NCI-H526 (cell line): Measurements from ENCODE around the gene RASGRF1.
A peak's percentile ranks its signal among the peaks of the same experiment; 100 is the strongest.
"Not testable (repeated sequence)": the region's sequence is repeated elsewhere in the genome, so short reads cannot be mapped to it uniquely, and the experiment has no call there.

Experiments used
- DNase-seq, 2 experiments: peaks; one replicate each; lab custom pipeline; 2025; lab: John Stamatoyannopoulos, UW

The RASGRF1 gene, protein sequence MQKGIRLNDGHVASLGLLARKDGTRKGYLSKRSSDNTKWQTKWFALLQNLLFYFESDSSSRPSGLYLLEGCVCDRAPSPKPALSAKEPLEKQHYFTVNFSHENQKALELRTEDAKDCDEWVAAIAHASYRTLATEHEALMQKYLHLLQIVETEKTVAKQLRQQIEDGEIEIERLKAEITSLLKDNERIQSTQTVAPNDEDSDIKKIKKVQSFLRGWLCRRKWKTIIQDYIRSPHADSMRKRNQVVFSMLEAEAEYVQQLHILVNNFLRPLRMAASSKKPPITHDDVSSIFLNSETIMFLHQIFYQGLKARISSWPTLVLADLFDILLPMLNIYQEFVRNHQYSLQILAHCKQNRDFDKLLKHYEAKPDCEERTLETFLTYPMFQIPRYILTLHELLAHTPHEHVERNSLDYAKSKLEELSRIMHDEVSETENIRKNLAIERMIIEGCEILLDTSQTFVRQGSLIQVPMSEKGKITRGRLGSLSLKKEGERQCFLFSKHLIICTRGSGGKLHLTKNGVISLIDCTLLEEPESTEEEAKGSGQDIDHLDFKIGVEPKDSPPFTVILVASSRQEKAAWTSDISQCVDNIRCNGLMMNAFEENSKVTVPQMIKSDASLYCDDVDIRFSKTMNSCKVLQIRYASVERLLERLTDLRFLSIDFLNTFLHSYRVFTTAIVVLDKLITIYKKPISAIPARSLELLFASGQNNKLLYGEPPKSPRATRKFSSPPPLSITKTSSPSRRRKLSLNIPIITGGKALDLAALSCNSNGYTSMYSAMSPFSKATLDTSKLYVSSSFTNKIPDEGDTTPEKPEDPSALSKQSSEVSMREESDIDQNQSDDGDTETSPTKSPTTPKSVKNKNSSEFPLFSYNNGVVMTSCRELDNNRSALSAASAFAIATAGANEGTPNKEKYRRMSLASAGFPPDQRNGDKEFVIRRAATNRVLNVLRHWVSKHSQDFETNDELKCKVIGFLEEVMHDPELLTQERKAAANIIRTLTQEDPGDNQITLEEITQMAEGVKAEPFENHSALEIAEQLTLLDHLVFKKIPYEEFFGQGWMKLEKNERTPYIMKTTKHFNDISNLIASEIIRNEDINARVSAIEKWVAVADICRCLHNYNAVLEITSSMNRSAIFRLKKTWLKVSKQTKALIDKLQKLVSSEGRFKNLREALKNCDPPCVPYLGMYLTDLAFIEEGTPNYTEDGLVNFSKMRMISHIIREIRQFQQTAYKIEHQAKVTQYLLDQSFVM (N-terminal part only)

DNA sequence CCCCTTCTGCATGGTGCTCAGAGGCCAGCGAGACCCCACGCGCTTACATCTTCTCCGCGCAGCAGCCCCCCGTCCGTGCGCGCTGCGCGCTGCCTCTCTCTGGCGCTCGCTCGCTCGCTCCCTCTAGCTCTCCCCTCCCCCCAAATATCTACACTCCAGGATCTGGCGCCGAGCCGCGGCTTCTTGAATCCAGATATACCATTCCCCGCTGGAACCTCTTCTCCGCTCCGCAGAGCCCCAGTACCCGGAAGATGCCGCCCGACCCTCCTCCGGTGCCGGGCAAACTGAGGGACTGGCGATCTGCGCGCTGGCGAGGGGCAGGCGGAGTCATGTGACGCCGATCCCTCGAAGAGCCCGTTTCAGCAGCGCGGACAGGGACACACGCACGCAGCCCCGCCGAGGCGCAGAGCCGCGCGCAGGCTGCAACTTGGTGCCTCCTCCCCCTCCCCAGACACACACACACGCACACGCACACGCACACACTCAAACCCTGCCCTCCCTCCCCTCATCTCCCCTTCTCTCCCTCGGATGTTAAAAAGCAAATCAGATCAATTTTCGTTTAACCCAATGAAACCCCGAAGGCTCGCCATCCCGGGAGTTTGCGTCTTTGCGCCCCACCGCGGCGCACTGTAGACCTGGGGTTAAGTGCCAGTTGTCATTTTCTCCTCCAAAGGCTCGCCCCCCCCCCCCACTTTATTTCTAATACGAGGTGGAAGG, at the start of gene RASGRF1:
Gene RASGRF1, minus strand, starts transcription at position 294 of the 717 bp plus-strand sequence. Its CDS starts 282 bp downstream, at position 12.
- DNase-seq: peak in 1 of 2 experiments; percentile 52

- DNase-seq: no peak
Observed at GRCh38 chr15:79136434-79137046, 46.0 kb upstream of the RASGRF1 start.

- DNase-seq: no peak
Observed at GRCh38 chr15:79133309-79133708, 42.7 kb upstream of the RASGRF1 start.

DNA sequence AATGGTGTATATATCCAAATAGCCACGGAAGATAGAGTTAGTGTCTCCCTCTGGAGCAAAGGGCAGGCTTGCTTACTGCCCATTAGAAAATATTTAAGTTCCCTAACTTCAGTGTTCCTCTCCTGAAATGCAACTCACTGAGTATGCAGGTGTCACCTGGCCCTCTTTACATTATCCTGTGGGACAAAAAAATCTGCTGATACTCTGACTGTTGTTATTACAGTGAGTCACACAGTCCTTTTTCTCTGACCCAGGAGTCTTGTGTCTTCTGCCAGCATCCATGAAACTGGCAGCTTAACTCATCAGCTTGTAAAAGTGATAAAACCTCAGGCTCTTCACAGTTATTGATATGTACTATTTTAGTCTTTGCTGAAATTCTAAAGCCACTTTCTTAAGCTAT, 42.2 kb upstream of the RASGRF1 start:
- no peak for DNase-seq

DNA sequence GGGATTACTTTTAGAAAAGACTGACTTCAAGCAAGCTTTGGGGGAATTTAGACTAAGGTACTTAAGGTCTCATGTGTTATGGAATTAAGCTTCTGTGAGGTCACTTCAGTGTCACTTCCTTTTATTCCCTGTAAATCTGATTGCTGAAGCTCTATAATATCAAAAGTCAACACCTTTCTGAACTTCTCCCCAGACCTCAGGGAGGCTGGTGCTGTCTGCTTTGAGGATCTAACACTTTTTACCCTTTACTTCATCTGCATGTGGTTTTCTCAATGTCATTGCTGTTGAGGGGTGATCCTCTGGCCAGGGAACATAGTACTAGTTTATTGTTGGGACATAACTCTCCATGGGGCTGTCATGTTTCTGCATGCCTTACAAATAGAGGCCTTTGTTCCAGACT, 41.8 kb upstream of the RASGRF1 start:
- no peak for DNase-seq

DNA sequence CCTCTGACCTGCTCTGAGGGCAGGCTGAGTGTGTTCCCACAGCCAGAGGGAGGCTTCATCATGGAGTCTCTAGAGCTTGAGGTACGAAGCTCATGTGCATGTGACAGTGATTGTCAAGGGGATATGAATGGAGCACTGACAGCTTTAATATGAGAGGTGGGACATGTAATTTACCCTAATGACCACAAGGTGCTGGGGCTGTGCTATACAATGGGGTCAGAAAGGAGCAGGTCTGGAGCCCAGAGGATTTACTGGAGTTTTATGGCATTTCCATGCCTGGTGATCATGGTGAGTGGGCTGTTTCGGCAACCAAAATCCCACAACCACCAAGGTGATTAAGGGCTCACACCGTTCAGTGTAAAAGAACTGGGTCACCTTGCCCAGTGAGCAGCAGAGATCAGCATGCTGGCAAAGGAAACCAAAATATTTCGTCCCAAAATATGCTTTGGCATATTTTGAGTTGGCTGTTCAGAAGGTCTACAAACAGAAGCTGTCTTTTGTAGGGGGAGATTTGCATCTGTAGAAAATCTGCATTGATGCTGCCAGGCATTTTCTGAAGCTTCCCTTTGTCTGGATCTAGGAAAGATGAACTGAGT, 40.1 kb upstream of the RASGRF1 start:
- peak; percentile 5 to 8 for DNase-seq

DNA sequence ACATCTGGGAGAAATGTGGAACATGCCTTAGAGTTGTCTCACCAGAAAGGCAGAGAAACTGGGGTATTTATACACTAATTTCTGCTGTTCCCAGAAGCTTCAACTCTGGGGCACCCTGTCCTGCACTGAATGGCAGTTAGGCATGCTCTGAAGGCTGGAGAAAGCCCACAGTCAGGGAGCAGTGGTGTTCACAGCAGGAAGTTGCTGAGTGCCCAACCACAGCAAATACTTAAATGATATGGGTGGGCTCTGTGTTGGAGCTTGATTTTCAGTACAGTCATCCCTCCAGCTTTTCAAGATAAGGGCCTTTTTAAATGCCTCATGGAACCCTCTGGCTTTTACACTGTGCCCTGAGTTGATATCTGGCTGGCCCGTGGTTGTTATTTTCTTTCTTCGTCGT, 38.7 kb upstream of the RASGRF1 start:
- DNase-seq: no peak

- DNase-seq: no peak
Observed at GRCh38 chr15:79128556-79128955, 38.0 kb upstream of the RASGRF1 start.

- DNase-seq: no peak
Observed at GRCh38 chr15:79124388-79124787, 33.8 kb upstream of the RASGRF1 start.

DNA sequence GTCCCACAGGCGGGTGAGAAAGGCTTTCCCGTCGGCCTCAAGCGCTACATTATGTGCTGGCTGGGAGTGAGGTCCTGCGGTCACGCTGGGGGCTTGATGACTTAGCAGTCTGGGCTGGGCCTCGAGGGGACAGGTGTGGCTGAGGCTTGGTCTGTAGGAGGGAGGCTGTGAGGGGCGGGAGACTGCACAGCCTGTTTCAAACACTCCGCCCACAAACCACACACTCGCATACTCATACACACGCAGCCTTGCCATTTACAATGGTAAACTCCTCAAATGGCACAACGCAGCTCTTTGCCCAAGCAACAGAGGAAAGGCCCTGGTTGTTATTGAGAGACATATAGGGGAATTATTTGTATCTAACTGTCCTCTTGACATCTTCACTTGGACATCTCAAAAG, 32.4 kb upstream of the RASGRF1 start:
- no peak for DNase-seq

DNA sequence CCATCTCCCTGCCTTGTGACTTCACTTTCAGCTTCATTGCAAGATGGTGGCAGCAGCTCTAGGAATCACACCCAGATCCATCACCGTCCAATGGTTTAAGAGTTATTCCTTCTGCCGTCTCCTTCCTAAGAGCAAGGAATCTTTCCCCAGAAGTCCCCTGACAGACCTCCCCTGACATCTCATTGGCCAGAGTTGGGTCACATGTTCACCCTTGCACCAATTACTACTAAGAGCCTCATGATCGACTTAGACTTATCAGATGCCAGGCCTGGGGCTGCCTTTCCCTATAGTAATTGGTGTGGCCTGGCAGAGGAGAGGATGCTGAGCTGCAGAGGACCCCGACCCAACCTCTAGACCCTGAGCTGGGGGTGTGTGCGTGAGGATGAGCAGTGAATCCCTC, 31.8 kb upstream of the RASGRF1 start:
- no peak for DNase-seq

DNA sequence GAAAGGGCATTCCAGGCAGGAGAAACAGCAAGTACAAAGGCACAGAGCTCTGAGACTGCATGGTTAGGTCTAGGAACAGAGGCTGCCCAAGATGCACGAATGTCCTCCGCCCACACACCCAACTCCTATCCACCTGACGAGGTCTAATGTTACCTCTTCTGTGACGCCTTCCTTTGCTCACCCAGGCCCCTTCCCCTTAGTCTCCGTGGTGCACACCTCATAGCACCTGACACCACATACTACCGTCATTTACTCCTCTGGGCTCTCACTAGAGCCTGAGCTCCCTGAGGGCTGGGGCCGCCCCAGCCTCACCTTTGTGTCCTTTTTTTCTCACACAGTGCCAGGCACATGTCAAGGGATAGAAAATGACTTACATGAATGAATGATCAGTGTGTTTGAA, 31.0 kb upstream of the RASGRF1 start:
- no peak for DNase-seq

GRCh38 chr15:79117442-79118204, 27.0 kb upstream of the RASGRF1 start:
- no peak for DNase-seq

DNA sequence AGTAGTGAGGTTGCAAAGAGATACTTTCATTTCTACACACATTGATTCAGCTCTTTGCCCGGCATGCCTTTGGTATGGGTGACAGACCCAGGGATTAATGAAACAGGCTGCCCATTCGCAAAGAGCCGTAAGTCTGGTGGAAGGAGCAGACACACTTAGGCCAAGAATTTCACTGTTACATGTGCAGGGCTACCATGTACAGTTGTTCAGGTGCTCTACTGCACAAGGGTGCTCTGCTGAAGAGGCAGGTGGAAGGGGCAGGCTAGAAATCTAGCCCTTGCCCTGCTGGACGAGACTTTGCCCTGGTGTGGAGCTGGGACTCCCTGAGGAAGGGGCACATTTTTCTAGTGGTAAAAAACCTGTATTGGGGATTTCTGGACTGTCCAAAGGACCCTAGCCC, 26.2 kb upstream of the RASGRF1 start:
- DNase-seq: no peak

GRCh38 chr15:79115986-79116665, 25.5 kb upstream of the RASGRF1 start:
- no peak for DNase-seq

DNA sequence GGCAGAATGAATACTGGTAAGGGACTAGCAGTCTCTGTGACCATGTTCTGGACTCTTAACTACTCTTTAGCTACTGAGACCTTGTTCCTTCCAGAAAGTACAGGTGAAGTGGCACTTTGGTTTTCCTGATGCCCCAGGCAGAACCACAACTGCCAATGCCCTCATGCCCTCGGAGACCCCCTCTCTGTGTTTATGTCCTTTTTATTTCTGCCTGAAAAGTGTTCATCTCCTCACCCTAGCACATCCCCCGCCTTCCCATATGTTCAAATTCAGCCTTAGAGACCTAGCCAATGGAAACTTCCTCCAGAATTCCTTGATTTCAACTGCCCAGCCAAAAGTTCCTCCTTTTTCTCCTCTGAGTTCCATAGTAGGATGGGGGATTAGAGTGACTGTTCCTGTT, 23.3 kb upstream of the RASGRF1 start:
- DNase-seq: no peak

DNA sequence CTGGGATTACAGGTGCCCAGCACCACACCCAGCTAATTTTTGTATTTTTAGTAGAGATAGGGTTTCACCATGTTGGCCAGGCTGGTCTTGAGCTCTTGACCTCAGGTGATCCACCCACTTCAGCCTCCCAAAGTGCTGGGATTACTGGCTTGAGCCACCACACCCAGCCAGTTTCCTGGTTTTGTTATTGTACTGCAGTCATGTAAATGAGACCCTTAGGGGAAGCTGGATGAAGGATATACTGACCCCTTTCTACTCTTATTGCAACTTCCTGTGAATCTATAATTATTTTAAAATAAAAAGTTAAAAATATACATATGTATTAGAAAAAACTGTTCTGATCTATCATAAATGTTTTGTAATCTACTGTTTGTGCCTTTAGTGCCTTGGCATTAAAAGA, 20.8 kb upstream of the RASGRF1 start:
- not testable (repeated sequence) for DNase-seq

DNA sequence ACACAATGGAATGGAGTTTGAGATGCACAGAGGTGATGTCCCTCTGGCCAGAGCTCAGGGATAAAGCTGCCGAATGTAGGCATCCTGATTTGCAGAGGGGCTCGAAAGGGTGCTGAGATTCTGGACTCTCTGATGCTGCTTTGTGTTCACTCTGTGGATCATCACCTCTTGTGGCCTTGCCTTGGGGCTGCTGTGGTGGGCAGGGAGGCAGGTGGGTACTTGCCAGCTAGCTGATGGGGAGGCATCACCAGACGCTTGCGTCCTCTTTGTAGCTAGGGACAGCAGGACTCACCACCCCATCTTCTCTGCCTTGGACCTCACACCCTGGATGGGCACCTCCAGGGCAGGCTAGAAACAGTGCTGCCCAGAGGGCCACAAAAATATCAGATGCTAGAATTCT, 14.6 kb upstream of the RASGRF1 start:
- no peak for DNase-seq

DNA sequence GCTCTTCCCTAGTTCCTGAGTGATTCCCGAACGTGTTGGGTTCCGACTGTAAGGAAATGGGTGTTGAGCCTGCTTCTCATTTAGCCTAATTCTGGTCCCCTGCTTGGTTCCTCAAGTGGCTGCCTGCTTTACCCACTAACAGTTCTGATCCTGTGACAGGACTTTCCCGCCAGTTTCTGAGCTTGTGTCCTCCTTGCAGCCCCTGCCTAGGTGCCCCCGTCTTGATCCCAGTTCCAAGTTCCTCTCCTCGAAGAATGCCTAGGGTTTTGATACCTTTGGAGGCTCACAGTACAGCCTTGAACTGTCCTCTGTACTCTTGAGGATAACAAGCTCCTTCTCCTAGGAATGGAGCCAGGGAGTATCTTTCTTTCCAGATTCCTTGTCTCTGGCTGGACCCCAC, 12.0 kb upstream of the RASGRF1 start:
- no peak for DNase-seq
